Sigmoid colon (tissue), 7 donors: ENCODE measurements around the gene SIK2. TPM values are rescaled to one million over a fixed set of nuclear protein-coding genes. Genes with fewer than 3 reads are reported as not detected.

Experiments used
- DNase-seq: peaks from one replicate; pipeline ENCODE4 v3.0.0-alpha.2; 2019
- H3K27ac ChIP-seq, 4 donors: fragments of 200-600 bp; sonication (generic); one replicate each; pipeline ENCODE4 v1.5.1; 2016 to 2019; ENCODE audit warnings: mild to moderate bottlenecking in 1 of 4
- H3K27me3 ChIP-seq, 3 donors: fragments of 200-600 bp; sonication (generic); one replicate each; pipeline ENCODE4 v1.5.1; 2019; ENCODE audit warnings: mild to moderate bottlenecking in 1 of 3
- H3K36me3 ChIP-seq, 4 donors: fragments of 200-600 bp; sonication (generic); one replicate each; pipeline ENCODE4 v1.5.1; 2016 to 2019
- H3K4me1 ChIP-seq, 4 donors: fragments of 200-600 bp; sonication (generic); one replicate each; pipeline ENCODE4 v1.5.1; 2017 to 2019
- H3K4me3 ChIP-seq, 4 donors: fragments of 200-600 bp; sonication (generic); one replicate each; pipeline ENCODE4 v1.5.1; 2017 to 2019; ENCODE audit warnings: mild to moderate bottlenecking in 2 of 4, moderate library complexity in 1 of 4
- H3K9me3 ChIP-seq, 4 donors: fragments of 200-600 bp in 3 of 4; sonication (generic) in 3 of 4; one replicate each; pipeline versions ENCODE4 v1.5.1 to v1.6.1; 2013 to 2019
- EP300 ChIP-seq, 4 donors: sonication (generic); formaldehyde crosslinking; IDR thresholded peaks; one replicate each; pipeline ENCODE4 v1.6.1; 2017; ENCODE audit warnings: antibody characterized with exemption in 4 of 4
- POLR2A ChIP-seq, 2 donors: fragments of 450-650 bp; IDR thresholded peaks; one replicate each; pipeline ENCODE4 v1.6.1; 2016; ENCODE audit warnings: antibody characterized with exemption in 2 of 2, mild to moderate bottlenecking in 2 of 2, moderate library complexity in 2 of 2
- POLR2AphosphoS5 ChIP-seq, 4 donors: sonication (generic); formaldehyde crosslinking; IDR thresholded peaks; one replicate each; pipeline ENCODE4 v1.6.1; 2017; ENCODE audit warnings: antibody characterized with exemption in 4 of 4
- whole genome bisulfite sequencing, 2 donors: extraction: QIAGEN DNeasy Blood & Tissue Kit; methylation state at CpG; one replicate each; pipeline ENCODE4 v1.1.7; 2013; 5-methylcytosine and 5-hydroxymethylcytosine counted together
- intact Hi-C: fragments of 100-400 bp; cut with DNase I; formaldehyde crosslinking; loops from one replicate; pipeline ENCODE4 v1.15.1; 2023
- polyA plus RNA-seq, 3 donors: library from polyadenylated mRNA; stranded (reverse); fragments of 200-250 nt; gene quantifications; one replicate each; pipeline ENCODE4 v1.2.3, GENCODE V29; 2013
- total RNA-seq, 4 donors: library from RNA; depleted of rRNA; stranded (reverse); fragments of >200 nt; gene quantifications; one replicate each; pipeline ENCODE4 v1.1.0, GENCODE V29; 2016
- TF ChIP-seq, protein P1 (sequence below), 4 experiments: fragments of 450-650 bp in 3 of 4; fragments of 200-600 bp in 1 of 4; IDR thresholded peaks; one replicate each; pipeline ENCODE4 v1.5.1; 2016 to 2019; ENCODE audit warnings: antibody characterized with exemption in 4 of 4, mild to moderate bottlenecking in 3 of 4, moderate library complexity in 2 of 4
- donor health status: healthy with polysubstance abuse.
- donor health status: Bipolar disorder and iron deficiency.
- donor health status: healthy.

The SIK2 gene
- total and polyA plus RNA-seq, 7 donors = 4.8 to 14.1 (median 10.7) TPM

DNA sequence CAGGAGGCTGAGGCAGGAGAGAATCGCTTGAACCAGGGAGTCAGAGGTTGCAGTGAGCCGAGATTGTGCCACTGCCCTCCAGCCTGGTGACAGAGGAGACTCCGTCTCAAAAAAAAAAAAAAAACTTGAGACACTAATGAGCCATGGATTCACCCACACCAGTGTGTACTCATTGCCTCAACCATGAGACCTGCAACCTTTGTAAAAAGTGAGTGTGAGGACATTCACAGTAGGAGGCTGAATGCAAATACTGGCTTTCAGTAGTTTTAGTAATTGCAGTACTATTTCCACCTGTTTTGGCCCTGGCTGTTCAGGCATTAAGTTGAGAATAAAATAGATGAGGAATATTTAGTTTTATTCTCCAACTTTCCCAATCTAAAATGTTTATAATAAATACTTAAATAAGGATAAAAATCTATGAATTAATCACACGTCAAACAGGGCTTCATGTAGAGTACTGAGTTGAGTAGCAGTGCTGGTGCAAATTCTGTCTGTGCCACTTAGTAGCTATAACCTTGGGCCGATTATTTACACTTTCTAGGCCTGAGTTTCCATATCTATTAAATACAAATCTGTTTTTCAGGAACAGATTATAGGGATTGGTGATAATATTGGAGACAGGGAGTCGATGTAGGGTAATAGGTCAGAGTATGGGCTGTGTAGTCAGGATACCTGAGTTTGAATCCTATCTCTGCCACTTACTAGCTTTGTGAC, 91.1 kb downstream of the SIK2 start:
- TF ChIP-seq, protein P1, sequence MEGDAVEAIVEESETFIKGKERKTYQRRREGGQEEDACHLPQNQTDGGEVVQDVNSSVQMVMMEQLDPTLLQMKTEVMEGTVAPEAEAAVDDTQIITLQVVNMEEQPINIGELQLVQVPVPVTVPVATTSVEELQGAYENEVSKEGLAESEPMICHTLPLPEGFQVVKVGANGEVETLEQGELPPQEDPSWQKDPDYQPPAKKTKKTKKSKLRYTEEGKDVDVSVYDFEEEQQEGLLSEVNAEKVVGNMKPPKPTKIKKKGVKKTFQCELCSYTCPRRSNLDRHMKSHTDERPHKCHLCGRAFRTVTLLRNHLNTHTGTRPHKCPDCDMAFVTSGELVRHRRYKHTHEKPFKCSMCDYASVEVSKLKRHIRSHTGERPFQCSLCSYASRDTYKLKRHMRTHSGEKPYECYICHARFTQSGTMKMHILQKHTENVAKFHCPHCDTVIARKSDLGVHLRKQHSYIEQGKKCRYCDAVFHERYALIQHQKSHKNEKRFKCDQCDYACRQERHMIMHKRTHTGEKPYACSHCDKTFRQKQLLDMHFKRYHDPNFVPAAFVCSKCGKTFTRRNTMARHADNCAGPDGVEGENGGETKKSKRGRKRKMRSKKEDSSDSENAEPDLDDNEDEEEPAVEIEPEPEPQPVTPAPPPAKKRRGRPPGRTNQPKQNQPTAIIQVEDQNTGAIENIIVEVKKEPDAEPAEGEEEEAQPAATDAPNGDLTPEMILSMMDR (IDR thresholded peaks at IDR 0.05) = no peak
- TF ChIP-seq EP300 (IDR thresholded peaks at IDR 0.05) (no peak), POLR2AphosphoS5 (IDR thresholded peaks at IDR 0.05) (no peak), POLR2A (IDR thresholded peaks at IDR 0.05) (no peak)
- intact Hi-C loops = no loop called here
- H3K4me3 ChIP-seq = no peak overlapping the region
- DNase-seq = no peak
- peaks cover 0 to 14% (median 3%) of the 10 kb centered on the region in 4 donors for H3K36me3 ChIP-seq
- H3K27me3 ChIP-seq = no peaks in the 10 kb centered on the region
- 94 to 95% methylated on average over 6 of the region's 6 CpGs for WGBS, 2 donors
- H3K27ac ChIP-seq = no peak overlapping the region
- H3K9me3 ChIP-seq = no peaks in the 10 kb centered on the region
- peaks cover 0 to 5% (median 1%) of the 10 kb centered on the region in 4 donors for H3K4me1 ChIP-seq

DNA sequence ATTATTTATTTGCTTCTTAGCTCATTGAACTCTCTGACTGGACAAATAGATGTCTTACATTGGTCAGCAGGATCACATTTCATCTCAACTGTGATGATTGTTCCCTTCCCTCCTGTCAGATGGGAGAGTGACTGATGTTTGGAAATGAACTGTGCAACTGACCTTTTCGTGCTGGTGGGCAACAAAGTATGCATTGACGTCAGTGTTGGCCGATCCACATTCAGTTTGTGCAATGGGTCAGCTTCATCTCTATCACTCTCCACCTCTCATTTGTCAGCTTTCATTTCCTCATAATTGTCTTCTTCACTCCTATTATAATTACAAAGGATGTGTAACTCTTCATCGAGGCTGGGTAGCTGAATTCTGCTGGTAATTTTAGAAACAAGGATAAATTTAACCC, 92.6 kb downstream of the SIK2 start:
- Histone ChIP-seq H3K4me1 (peaks cover 0 to 5% (median 1%) of the 10 kb centered on the region in 4 donors), H3K4me3 (no peak overlapping the region), H3K27me3 (no peaks in the 10 kb centered on the region), H3K36me3 (no peaks in the 10 kb centered on the region), H3K9me3 (no peaks in the 10 kb centered on the region), H3K27ac (no peak overlapping the region)
- intact Hi-C loops = no loop called here
- 64 to 78% methylated on average over 4 of the region's 4 CpGs for WGBS, 2 donors
- TF ChIP-seq EP300 (IDR thresholded peaks at IDR 0.05) = no peak
- TF ChIP-seq, protein P1 (IDR thresholded peaks at IDR 0.05) = no peak
- TF ChIP-seq POLR2A (IDR thresholded peaks at IDR 0.05) = no peak
- TF ChIP-seq POLR2AphosphoS5 (IDR thresholded peaks at IDR 0.05) = no peak
- no peak for DNase-seq

DNA sequence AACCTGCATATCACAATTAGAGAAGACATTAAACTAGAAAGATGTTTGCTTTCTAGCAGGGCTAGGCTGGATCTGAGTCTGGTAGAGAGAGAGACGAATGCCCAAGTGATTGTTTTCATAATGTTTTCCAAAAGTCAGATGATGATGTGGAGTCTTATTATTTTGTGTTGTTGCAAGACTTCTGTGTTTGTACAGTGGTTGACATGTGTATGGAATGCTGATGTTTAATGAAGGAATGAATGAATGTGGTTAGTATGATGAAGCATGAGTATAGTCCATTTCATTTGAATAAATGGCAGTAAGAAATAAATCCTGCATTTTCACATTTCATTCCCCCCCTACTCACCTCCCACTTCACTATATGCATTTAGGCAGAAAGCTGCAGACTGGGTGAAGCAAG, 94.3 kb downstream of the SIK2 start:
- H3K9me3 ChIP-seq = no peaks in the 10 kb centered on the region
- 73 to 87% methylated on average over 1 of the region's 1 CpG for WGBS, 2 donors
- intact Hi-C loops = no loop called here

DNA sequence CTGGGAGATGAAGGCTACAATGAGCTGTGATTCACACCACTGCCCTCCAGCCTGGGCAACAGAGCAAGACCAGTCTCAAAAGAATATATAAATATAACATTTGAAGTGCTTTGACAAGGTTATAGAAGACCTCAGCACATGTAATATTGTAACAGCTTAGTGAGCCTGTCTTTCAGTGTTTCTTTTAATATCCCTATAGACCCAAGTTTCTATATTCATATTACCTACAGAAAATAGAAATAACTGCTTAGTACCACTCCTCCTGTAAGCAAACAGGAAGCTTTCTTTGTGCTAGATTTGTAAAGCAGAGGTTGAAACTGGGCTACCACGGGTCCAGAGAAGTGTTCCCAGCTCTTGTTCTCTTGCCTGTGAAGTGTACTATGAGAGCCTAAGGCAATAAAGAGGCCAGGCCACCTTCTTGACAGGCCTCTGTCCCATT, 95.7 kb downstream of the SIK2 start:
- no peaks in the 10 kb centered on the region for H3K27me3 ChIP-seq
- peaks cover 0 to 5% (median 1%) of the 10 kb centered on the region in 4 donors for H3K4me1 ChIP-seq
- H3K36me3 ChIP-seq = peaks cover 0 to 18% (median 2%) of the 10 kb centered on the region in 4 donors
- no peak for TF ChIP-seq EP300 (IDR thresholded peaks at IDR 0.05)
- TF ChIP-seq POLR2AphosphoS5 (IDR thresholded peaks at IDR 0.05) = no peak
- TF ChIP-seq POLR2A (IDR thresholded peaks at IDR 0.05) = no peak
- TF ChIP-seq, protein P1 (IDR thresholded peaks at IDR 0.05) = no peak
- WGBS, 2 donors = 73 to 91% methylated on average over 1 of the region's 1 CpG
- no peak overlapping the region for H3K4me3 ChIP-seq
- DNase-seq = no peak
- H3K27ac ChIP-seq = no peak overlapping the region
- intact Hi-C loops = no loop called here
- H3K9me3 ChIP-seq = no peaks in the 10 kb centered on the region

More for the DNA sequence above, 94.3 kb downstream of the SIK2 start:
- H3K27ac ChIP-seq = no peak overlapping the region
- DNase-seq = no peak
- H3K36me3 ChIP-seq = peaks cover 0 to 5% (median 0%) of the 10 kb centered on the region in 4 donors
- H3K27me3 ChIP-seq = no peaks in the 10 kb centered on the region
- TF ChIP-seq, protein P1 (IDR thresholded peaks at IDR 0.05) = no peak
- TF ChIP-seq EP300 (IDR thresholded peaks at IDR 0.05) (no peak), POLR2AphosphoS5 (IDR thresholded peaks at IDR 0.05) (no peak), POLR2A (IDR thresholded peaks at IDR 0.05) (no peak)
- H3K4me1 ChIP-seq = peaks cover 0 to 5% (median 1%) of the 10 kb centered on the region in 4 donors
- no peak overlapping the region for H3K4me3 ChIP-seq
